ACC112 (cell line): ENCODE data around the gene KCNE1.
"Not testable (repeated sequence)": the region's sequence is repeated elsewhere in the genome, so short reads cannot be mapped to it uniquely, and the experiment has no call there.

Experiments
- H2AFZ ChIP-seq: fragments of 200-600 bp; sonication (generic); one replicate; pipeline ENCODE4 v1.6.0; 2017; ENCODE audit warnings: antibody characterized with exemption, low read length; ENCODE audit not compliant: unreplicated experiment
- H3K27ac ChIP-seq: fragments of 200-600 bp; sonication (generic); 2 replicates; pipeline ENCODE4 v1.5.1; 2014; ENCODE audit warnings: low read depth, mild to moderate bottlenecking, antibody characterized with exemption, low read length, moderate library complexity
- H3K27me3 ChIP-seq: fragments of 200-600 bp; sonication (generic); 2 replicates; pipeline ENCODE4 v1.6.1; 2014; ENCODE audit warnings: mild to moderate bottlenecking, antibody characterized with exemption, low read length, moderate library complexity, mixed read lengths; ENCODE audit not compliant: insufficient read depth
- H3K36me3 ChIP-seq: fragments of 200-600 bp; sonication (generic); 2 replicates; pipeline ENCODE4 v1.6.1; 2016; ENCODE audit warnings: mild to moderate bottlenecking, antibody characterized with exemption, low read length, moderate library complexity, mixed read lengths; ENCODE audit not compliant: insufficient read depth
- H3K4me1 ChIP-seq: fragments of 200-600 bp; sonication (generic); one replicate; pipeline ENCODE4 v1.6.1; 2016; ENCODE audit warnings: low read length, mixed read lengths; ENCODE audit not compliant: insufficient read depth, unreplicated experiment, control insufficient read depth
- H3K4me3 ChIP-seq: fragments of 200-600 bp; sonication (generic); 2 replicates; pipeline ENCODE4 v1.5.1; 2014; ENCODE audit warnings: mild to moderate bottlenecking, low read depth, low read length
- H3K79me2 ChIP-seq: fragments of 200-600 bp; sonication (generic); one replicate; pipeline ENCODE4 v1.6.0; 2016; ENCODE audit warnings: low read length; ENCODE audit not compliant: control insufficient read depth, unreplicated experiment, insufficient read depth

KCNE1 gene

DNA sequence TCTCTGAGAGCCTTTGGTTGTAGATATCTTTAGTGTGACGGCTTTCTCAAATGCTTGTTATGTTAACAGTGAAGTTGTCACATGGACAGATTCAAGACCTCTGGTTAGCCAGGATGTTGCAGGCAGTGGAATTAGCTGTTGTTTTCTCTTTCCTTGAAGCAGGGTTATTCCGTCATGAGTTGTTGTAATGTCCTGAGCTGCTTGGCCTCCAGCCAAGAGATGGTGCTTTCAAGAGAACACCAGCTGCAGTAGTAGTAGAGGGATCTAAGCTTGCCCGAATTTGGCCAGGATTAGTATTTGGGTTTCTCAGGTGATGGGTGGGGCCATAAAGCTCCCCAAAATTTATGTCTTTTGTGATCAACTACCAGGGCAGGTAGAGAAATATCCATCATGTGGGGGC lies 13.4 kb downstream of the KCNE1 start:
- Histone ChIP-seq H3K36me3 (no peaks in the 10 kb centered on the region), H3K4me1 (no peaks in the 10 kb centered on the region), H3K79me2 (no peaks in the 10 kb centered on the region), H3K27ac (no peak overlapping the region), H2AFZ (no peak overlapping the region), H3K27me3 (peaks cover 69% of the 10 kb centered on the region), H3K4me3 (no peak overlapping the region)

- H3K27me3 ChIP-seq, H3K36me3 ChIP-seq, H3K27ac ChIP-seq, H3K79me2 ChIP-seq, H2AFZ ChIP-seq, H3K4me3 ChIP-seq, H3K4me1 ChIP-seq: not testable (repeated sequence)
Observed at GRCh38 chr21:34483854-34484253, 28.2 kb downstream of the KCNE1 start.

DNA sequence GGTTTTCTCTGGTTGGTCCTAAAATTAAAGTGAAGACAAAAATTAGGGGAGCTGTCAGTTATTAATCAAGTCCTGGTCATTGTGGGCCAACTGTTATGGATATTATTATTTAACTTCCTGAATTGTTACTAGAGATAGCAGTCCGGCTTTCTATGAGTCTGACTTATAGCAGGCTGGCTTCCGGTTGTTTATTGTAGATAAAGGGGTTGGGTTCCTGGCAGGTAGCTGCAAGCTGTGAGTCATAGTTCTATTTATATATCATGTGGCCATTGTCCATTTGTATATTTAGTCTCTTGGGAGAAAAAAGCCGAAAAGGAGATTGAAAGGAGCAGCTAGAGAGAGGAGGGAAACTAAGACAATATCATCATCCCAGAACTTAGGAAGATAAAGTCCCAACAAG lies 28.6 kb downstream of the KCNE1 start:
- not testable (repeated sequence) for H2AFZ ChIP-seq, H3K4me3 ChIP-seq, H3K36me3 ChIP-seq, H3K27me3 ChIP-seq, H3K79me2 ChIP-seq, H3K4me1 ChIP-seq, H3K27ac ChIP-seq

- H3K4me3 ChIP-seq, H2AFZ ChIP-seq, H3K4me1 ChIP-seq, H3K27me3 ChIP-seq, H3K27ac ChIP-seq, H3K79me2 ChIP-seq, H3K36me3 ChIP-seq: not testable (repeated sequence)
Observed at GRCh38 chr21:34467333-34467732, 44.7 kb downstream of the KCNE1 start.

DNA sequence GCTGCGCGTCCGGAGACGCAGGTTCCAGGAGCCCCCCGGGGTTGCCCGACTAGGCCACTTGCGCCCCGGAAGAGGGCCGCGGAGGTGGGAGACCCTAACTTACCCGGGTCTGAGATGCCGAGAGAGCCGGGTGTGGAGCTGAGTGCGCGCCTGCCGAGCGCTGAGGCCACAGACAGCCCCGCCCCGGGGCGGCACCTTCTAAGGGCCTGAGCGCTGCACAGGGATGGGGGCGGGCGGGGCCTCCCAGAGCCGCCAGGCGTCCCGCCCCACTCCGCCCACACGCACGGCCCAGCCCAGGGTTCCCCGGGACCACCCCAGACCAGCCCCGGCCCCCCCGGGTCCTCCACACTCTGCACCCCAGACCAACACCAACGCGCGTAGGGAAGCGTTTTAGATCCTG lies 52.6 kb downstream of the KCNE1 start:
- H2AFZ ChIP-seq, H3K4me3 ChIP-seq, H3K36me3 ChIP-seq, H3K27ac ChIP-seq, H3K4me1 ChIP-seq, H3K27me3 ChIP-seq, H3K79me2 ChIP-seq: not testable (repeated sequence)

- H3K27me3 ChIP-seq, H3K27ac ChIP-seq, H3K4me1 ChIP-seq, H3K79me2 ChIP-seq, H3K36me3 ChIP-seq, H3K4me3 ChIP-seq, H2AFZ ChIP-seq: not testable (repeated sequence)
Observed at GRCh38 chr21:34458266-34458665, 53.7 kb downstream of the KCNE1 start.

DNA sequence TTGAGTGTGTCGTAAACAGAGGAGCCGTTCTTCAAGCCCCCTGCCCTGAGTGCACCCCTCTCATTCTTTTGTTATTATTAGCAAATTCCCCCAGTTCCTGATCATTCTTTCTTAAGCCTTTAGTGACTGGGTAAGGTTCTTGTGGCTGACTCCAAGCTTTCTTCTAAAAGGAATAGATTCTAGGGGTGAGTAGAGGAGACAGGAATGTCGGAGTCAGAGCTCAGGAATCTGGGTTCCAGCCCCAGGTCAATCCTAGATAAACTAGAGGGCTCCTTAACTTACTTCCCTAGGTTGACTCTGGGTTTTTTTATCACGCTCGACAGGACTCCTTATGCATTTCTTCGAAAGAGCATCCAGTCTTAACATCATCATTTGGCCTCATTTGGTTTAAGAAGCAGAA lies 55.8 kb downstream of the KCNE1 start:
- not testable (repeated sequence) for H3K36me3 ChIP-seq, H3K79me2 ChIP-seq, H2AFZ ChIP-seq, H3K4me1 ChIP-seq, H3K27me3 ChIP-seq, H3K27ac ChIP-seq, H3K4me3 ChIP-seq

DNA sequence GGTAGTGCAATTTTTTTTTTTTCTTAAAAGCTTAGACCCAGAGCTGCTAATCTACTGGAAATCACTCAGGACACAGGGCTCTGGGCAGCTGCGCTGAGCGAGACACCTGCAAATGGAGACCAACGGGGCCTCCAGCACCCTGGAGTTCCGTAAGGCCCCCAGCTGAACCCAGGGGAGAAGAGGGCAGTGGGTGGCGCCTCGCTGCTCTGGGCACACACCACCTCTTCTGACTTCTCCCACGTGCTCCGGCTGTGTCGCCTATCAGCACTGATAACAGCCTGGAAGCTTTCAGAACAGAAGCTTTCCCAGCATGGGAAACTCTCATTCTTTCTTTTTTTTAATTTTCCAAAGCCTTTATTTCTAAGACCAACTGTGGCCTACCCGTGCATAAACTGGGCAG lies 56.4 kb downstream of the KCNE1 start:
- not testable (repeated sequence) for H3K4me3 ChIP-seq, H3K27ac ChIP-seq, H3K4me1 ChIP-seq, H3K36me3 ChIP-seq, H2AFZ ChIP-seq, H3K79me2 ChIP-seq, H3K27me3 ChIP-seq

GRCh38 chr21:34447018-34447417 lies 65.0 kb downstream of the KCNE1 start:
- H3K27me3 ChIP-seq, H3K4me1 ChIP-seq, H2AFZ ChIP-seq, H3K27ac ChIP-seq, H3K79me2 ChIP-seq, H3K36me3 ChIP-seq, H3K4me3 ChIP-seq: not testable (repeated sequence)

GRCh38 chr21:34443486-34443885 lies 68.5 kb downstream of the KCNE1 start:
- not testable (repeated sequence) for H3K4me1 ChIP-seq, H3K4me3 ChIP-seq

GRCh38 chr21:34429710-34430109 lies 82.3 kb downstream of the KCNE1 start:
- H3K79me2 ChIP-seq, H2AFZ ChIP-seq: not testable (repeated sequence)

More at GRCh38 chr21:34443486-34443885, 68.5 kb downstream of the KCNE1 start:
- not testable (repeated sequence) for H3K27me3 ChIP-seq, H2AFZ ChIP-seq, H3K27ac ChIP-seq, H3K79me2 ChIP-seq, H3K36me3 ChIP-seq

GRCh38 chr21:34428441-34428840 lies 83.6 kb downstream of the KCNE1 start:
- H3K36me3 ChIP-seq, H3K27ac ChIP-seq, H3K27me3 ChIP-seq, H3K79me2 ChIP-seq, H3K4me3 ChIP-seq, H2AFZ ChIP-seq, H3K4me1 ChIP-seq: not testable (repeated sequence)

More at GRCh38 chr21:34429710-34430109, 82.3 kb downstream of the KCNE1 start:
- not testable (repeated sequence) for H3K36me3 ChIP-seq, H3K4me1 ChIP-seq, H3K4me3 ChIP-seq, H3K27me3 ChIP-seq, H3K27ac ChIP-seq
